Measurements from ENCODE around the gene NPVF.

GRCh38 chr7:25228386-25228785, at the start of gene NPVF:
- TF ChIP-seq, protein P1, sequence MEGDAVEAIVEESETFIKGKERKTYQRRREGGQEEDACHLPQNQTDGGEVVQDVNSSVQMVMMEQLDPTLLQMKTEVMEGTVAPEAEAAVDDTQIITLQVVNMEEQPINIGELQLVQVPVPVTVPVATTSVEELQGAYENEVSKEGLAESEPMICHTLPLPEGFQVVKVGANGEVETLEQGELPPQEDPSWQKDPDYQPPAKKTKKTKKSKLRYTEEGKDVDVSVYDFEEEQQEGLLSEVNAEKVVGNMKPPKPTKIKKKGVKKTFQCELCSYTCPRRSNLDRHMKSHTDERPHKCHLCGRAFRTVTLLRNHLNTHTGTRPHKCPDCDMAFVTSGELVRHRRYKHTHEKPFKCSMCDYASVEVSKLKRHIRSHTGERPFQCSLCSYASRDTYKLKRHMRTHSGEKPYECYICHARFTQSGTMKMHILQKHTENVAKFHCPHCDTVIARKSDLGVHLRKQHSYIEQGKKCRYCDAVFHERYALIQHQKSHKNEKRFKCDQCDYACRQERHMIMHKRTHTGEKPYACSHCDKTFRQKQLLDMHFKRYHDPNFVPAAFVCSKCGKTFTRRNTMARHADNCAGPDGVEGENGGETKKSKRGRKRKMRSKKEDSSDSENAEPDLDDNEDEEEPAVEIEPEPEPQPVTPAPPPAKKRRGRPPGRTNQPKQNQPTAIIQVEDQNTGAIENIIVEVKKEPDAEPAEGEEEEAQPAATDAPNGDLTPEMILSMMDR (IDR thresholded peaks at IDR 0.05): no peak
- TF ChIP-seq POLR2A (IDR thresholded peaks at IDR 0.05): no peak
